Duodenal mucosa (tissue), 2 donors: Measurements from ENCODE around the gene ARGLU1.
A peak's percentile ranks its signal among the peaks of the same experiment; 100 is the strongest.

Source experiments
- H3K27ac ChIP-seq: one replicate; pipeline ENCODE4 v1.7.0; 2013; ENCODE audit warnings: low read depth, low read length
- H3K27me3 ChIP-seq, 2 donors: one replicate each; pipeline ENCODE4 v1.7.0; 2013; ENCODE audit warnings: low read length in 2 of 2, control low read depth in 1 of 2; ENCODE audit not compliant: insufficient read depth in 2 of 2, control insufficient read depth in 1 of 2
- H3K36me3 ChIP-seq, 2 donors: one replicate each; pipeline ENCODE4 v1.7.0; 2013; ENCODE audit warnings: low read length in 2 of 2, control low read depth in 1 of 2; ENCODE audit not compliant: insufficient read depth in 2 of 2, control insufficient read depth in 1 of 2
- H3K4me1 ChIP-seq, 2 donors: one replicate each; pipeline ENCODE4 v1.7.0; 2013; ENCODE audit warnings: low read length in 2 of 2, control low read depth in 1 of 2; ENCODE audit not compliant: insufficient read depth in 2 of 2, control insufficient read depth in 1 of 2
- H3K4me3 ChIP-seq, 2 donors: one replicate each; pipeline ENCODE4 v1.7.0; 2013; ENCODE audit warnings: low read length in 2 of 2, low read depth in 1 of 2
- H3K9ac ChIP-seq, 2 donors: one replicate each; pipeline ENCODE4 v1.7.0; 2013; ENCODE audit warnings: low read length in 2 of 2, low read depth in 1 of 2
- H3K9me3 ChIP-seq, 2 donors: one replicate each; pipeline ENCODE4 v1.7.0; 2013; ENCODE audit warnings: low read length in 2 of 2, control low read depth in 1 of 2; ENCODE audit not compliant: control insufficient read depth in 1 of 2

The ARGLU1 gene

GRCh38 chr13:106588367-106588766 is 20.4 kb upstream of the ARGLU1 start:
- H3K9ac ChIP-seq: no peak overlapping the region
- H3K27ac ChIP-seq: no peak overlapping the region
- H3K9me3 ChIP-seq: peaks cover 9 to 18% of the 10 kb centered on the region in 2 donors
- peaks cover 4 to 22% of the 10 kb centered on the region in 2 donors for H3K4me1 ChIP-seq
- no peaks in the 10 kb centered on the region for H3K36me3 ChIP-seq
- H3K4me3 ChIP-seq: no peak overlapping the region
- no peaks in the 10 kb centered on the region for H3K27me3 ChIP-seq

- H3K27me3 ChIP-seq: no peaks in the 10 kb centered on the region
- H3K27ac ChIP-seq: peak overlapping the region; percentile 5
- H3K4me1 ChIP-seq: peaks cover 4 to 22% of the 10 kb centered on the region in 2 donors
- H3K4me3 ChIP-seq: no peak overlapping the region
- no peak overlapping the region for H3K9ac ChIP-seq
- no peaks in the 10 kb centered on the region for H3K36me3 ChIP-seq
- H3K9me3 ChIP-seq: peaks cover 9 to 18% of the 10 kb centered on the region in 2 donors
Observed at GRCh38 chr13:106587787-106588186, 19.9 kb upstream of the ARGLU1 start.

GRCh38 chr13:106586648-106587166 is 18.8 kb upstream of the ARGLU1 start:
- peaks cover 3 to 20% of the 10 kb centered on the region in 2 donors for H3K4me1 ChIP-seq
- H3K9me3 ChIP-seq: peaks cover 9 to 18% of the 10 kb centered on the region in 2 donors
- no peak overlapping the region for H3K9ac ChIP-seq
- no peak overlapping the region for H3K4me3 ChIP-seq
- no peak overlapping the region for H3K27ac ChIP-seq
- H3K27me3 ChIP-seq: no peaks in the 10 kb centered on the region
- no peaks in the 10 kb centered on the region for H3K36me3 ChIP-seq

- H3K4me3 ChIP-seq: no peak overlapping the region
- H3K9ac ChIP-seq: no peak overlapping the region
- no peak overlapping the region for H3K27ac ChIP-seq
- peaks cover 0 to 3% of the 10 kb centered on the region in 2 donors for H3K27me3 ChIP-seq
- H3K36me3 ChIP-seq: peaks cover 0 to 2% of the 10 kb centered on the region in 2 donors
- peaks cover 9 to 13% of the 10 kb centered on the region in 2 donors for H3K9me3 ChIP-seq
- no peaks in the 10 kb centered on the region for H3K4me1 ChIP-seq
Observed at GRCh38 chr13:106581225-106581624, 13.3 kb upstream of the ARGLU1 start.

- Histone ChIP-seq H3K4me3 (no peak overlapping the region), H3K27me3 (peaks cover 0 to under 1% of the 10 kb centered on the region in 2 donors), H3K36me3 (peaks cover 0 to 2% of the 10 kb centered on the region in 2 donors), H3K27ac (no peak overlapping the region), H3K9me3 (no peaks in the 10 kb centered on the region), H3K9ac (no peak overlapping the region), H3K4me1 (no peaks in the 10 kb centered on the region)
Observed at GRCh38 chr13:106575896-106576295, 8.0 kb upstream of the ARGLU1 start.

- H3K4me3 ChIP-seq: no peak overlapping the region
- H3K4me1 ChIP-seq: peaks cover 3 to 7% of the 10 kb centered on the region in 2 donors
- H3K27ac ChIP-seq: no peak overlapping the region
- no peaks in the 10 kb centered on the region for H3K9me3 ChIP-seq
- no peak overlapping the region for H3K9ac ChIP-seq
- H3K27me3 ChIP-seq: no peaks in the 10 kb centered on the region
- H3K36me3 ChIP-seq: no peaks in the 10 kb centered on the region
Observed at GRCh38 chr13:106573868-106574267, 5.9 kb upstream of the ARGLU1 start.

GRCh38 chr13:106573284-106573846 is 5.4 kb upstream of the ARGLU1 start:
- no peak overlapping the region for H3K27ac ChIP-seq
- no peaks in the 10 kb centered on the region for H3K36me3 ChIP-seq
- peaks cover 6 to 11% of the 10 kb centered on the region in 2 donors for H3K4me1 ChIP-seq
- no peaks in the 10 kb centered on the region for H3K9me3 ChIP-seq
- no peak overlapping the region for H3K9ac ChIP-seq
- no peaks in the 10 kb centered on the region for H3K27me3 ChIP-seq
- H3K4me3 ChIP-seq: no peak overlapping the region

GRCh38 chr13:106570299-106570852 is 2.4 kb upstream of the ARGLU1 start:
- H3K36me3 ChIP-seq: no peaks in the 10 kb centered on the region
- H3K27ac ChIP-seq: no peak overlapping the region
- H3K9ac ChIP-seq: peak overlapping the region in 1 of 2 donors; percentile 45
- peak overlapping the region in 1 of 2 donors; percentile 25 for H3K4me3 ChIP-seq
- H3K27me3 ChIP-seq: no peaks in the 10 kb centered on the region
- no peaks in the 10 kb centered on the region for H3K9me3 ChIP-seq
- H3K4me1 ChIP-seq: peaks cover 21 to 22% of the 10 kb centered on the region in 2 donors

GRCh38 chr13:106569233-106570095 is 1.5 kb upstream of the ARGLU1 start:
- Histone ChIP-seq H3K4me1 (peaks cover 30 to 31% of the 10 kb centered on the region in 2 donors), H3K27ac (no peak overlapping the region), H3K9ac (peak overlapping the region in 1 of 2 donors; percentile 45), H3K36me3 (no peaks in the 10 kb centered on the region), H3K9me3 (no peaks in the 10 kb centered on the region), H3K4me3 (no peak overlapping the region), H3K27me3 (no peaks in the 10 kb centered on the region)
